ENCODE results near the gene SNX19. TPM values are rescaled to one million over a fixed set of nuclear protein-coding genes. Genes with fewer than 3 reads are reported as not detected.

The SNX19 gene
- total RNA-seq, 1 donor from 2014 or later, result 137 TPM

DNA sequence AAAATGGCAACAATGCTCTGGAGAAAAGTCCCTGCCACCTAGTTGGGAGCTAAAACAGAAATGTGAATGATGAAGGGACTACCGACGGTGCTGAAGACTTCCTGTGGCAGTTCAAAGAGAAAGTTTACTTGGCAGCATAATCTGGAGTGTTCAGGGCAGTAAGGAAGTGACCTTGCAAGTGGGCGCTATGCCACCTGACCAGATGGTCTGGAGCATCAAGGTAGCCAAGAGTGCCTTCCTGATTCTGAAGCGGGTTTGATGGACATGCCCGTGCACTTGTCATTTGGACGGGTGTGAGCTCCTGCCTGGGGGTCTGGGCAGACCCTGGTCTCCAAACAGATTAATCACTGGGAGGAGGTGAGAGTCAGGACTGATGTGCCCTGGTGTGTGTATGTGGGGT lies 1.8 kb upstream of the SNX19 start:
- Histone ChIP-seq H3K27me3 (no peaks in the 10 kb centered on the region), H3K36me3 (peaks cover 2 to 11% of the 10 kb centered on the region in 2 donors), H3K4me3 (no peak overlapping the region), H3K9me3 (no peaks in the 10 kb centered on the region), H3K4me1 (peaks cover 6 to 11% of the 10 kb centered on the region in 2 donors), H3K27ac (no peak overlapping the region)
- DNase-seq (ENCODE audit: low spot score in 2 of 2), result no peak
- TF ChIP-seq, protein P1, sequence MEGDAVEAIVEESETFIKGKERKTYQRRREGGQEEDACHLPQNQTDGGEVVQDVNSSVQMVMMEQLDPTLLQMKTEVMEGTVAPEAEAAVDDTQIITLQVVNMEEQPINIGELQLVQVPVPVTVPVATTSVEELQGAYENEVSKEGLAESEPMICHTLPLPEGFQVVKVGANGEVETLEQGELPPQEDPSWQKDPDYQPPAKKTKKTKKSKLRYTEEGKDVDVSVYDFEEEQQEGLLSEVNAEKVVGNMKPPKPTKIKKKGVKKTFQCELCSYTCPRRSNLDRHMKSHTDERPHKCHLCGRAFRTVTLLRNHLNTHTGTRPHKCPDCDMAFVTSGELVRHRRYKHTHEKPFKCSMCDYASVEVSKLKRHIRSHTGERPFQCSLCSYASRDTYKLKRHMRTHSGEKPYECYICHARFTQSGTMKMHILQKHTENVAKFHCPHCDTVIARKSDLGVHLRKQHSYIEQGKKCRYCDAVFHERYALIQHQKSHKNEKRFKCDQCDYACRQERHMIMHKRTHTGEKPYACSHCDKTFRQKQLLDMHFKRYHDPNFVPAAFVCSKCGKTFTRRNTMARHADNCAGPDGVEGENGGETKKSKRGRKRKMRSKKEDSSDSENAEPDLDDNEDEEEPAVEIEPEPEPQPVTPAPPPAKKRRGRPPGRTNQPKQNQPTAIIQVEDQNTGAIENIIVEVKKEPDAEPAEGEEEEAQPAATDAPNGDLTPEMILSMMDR (IDR thresholded peaks at IDR 0.05), result no peak
- intact Hi-C loops (cut with DNase I), result loop anchor here (5.0 to 10.0 kb wide), 3 partner anchors 793 to 1023 kb away; partner anchors contain the start of genes APLP2 and NFRKB

DNA sequence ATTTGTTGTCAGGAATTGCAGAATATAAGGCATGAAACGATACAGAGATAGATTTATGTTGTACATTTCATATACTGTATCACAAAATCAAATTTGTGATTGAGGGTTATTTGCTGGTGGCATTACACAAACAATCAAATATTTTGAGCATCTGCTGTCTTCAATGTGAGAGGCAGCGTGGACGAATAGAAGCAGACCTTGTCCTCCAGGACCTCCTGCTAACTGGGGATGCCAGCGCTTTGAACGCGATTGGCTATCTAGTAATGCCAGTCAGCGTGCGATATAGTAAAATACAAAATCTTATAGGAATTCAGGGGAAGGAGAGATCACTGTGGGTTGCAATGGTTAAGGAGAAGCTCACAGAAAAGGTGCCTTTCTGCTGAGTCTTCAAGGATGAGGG lies 631 bp upstream of the SNX19 start:
- H3K27ac ChIP-seq, result peak overlapping the region; percentile 86 to 97
- TF ChIP-seq, protein P1 (IDR thresholded peaks at IDR 0.05), result no peak
- H3K36me3 ChIP-seq, result peaks cover 11 to 13% of the 10 kb centered on the region in 2 donors
- intact Hi-C loops (cut with DNase I), result loop anchor here (1.0 to 10.0 kb wide), 6 partner anchors 20 to 1022 kb away; partner anchors contain the start of genes APLP2, NFRKB and PRDM10
- H3K4me1 ChIP-seq, result peaks cover 6 to 11% of the 10 kb centered on the region in 2 donors
- peak overlapping the region; percentile 72 to 99 for H3K4me3 ChIP-seq
- H3K27me3 ChIP-seq, result no peaks in the 10 kb centered on the region
- no peak for DNase-seq (ENCODE audit: low spot score in 2 of 2)
- H3K9me3 ChIP-seq, result no peaks in the 10 kb centered on the region

DNA sequence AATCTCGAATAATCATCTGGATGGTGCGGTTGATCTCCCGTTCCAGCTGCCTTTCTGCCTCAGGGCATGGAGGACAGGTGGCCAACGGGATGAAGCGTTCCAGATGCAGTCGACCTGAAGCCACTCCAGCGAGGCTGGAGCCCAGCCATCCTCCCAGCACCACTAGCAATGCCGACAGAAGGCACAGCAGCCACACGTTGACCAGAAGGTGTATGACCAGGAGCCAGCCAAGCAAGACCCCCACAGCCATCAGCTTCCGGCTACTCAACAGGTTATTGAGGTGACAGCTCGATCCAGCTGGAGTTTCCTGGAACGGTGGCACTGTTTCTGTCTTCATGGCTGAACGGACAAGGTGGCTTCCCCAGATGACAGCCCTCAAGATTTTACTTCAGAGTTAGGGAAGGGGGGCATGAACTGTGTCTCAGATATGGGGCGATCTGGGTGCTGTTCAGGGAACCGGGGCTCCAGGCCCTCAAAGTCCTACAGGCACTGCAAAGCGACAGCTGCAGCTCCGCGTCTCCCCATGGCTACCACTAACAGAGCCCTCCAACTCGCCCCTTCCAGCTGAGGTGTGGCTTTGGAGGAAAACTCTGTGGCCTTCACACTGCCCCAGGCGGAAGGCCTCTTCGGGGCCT lies 559 bp downstream of the SNX19 start:
- intact Hi-C loops (cut with DNase I), result loop anchor here (1.0 to 10.0 kb wide), 5 partner anchors 18 to 1021 kb away; partner anchors contain the start of genes APLP2, NFRKB and PRDM10
- Histone ChIP-seq H3K27ac (peak overlapping the region; percentile 86 to 97), H3K9me3 (no peaks in the 10 kb centered on the region), H3K4me3 (peak overlapping the region; percentile 72 to 99), H3K36me3 (peaks cover 11 to 22% of the 10 kb centered on the region in 2 donors), H3K4me1 (peaks cover 6 to 11% of the 10 kb centered on the region in 2 donors), H3K27me3 (no peaks in the 10 kb centered on the region)
- TF ChIP-seq, protein P1 (IDR thresholded peaks at IDR 0.05), result no peak
- no peak for DNase-seq (ENCODE audit: low spot score in 2 of 2)

DNA sequence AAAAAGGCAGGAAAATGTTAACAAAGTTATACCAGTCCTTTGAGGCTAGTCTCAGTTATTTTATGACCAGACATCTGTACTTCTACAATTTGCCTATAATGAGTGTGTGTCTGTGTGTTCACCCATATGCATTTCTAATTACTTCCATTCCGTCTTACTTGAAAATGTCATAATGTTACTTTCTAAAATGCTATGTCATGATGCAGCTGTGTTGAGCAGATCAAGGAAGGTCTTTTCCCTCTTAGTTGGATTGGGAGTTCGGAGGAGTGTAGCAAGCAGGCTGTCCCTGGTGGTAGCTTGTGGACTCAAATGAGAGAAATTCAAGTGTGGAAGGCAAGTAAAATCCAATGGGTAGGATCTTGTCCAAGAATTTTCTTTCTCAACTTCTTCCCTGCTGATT lies 3.0 kb downstream of the SNX19 start:
- no peak overlapping the region for H3K4me3 ChIP-seq
- peaks cover 6 to 16% of the 10 kb centered on the region in 2 donors for H3K4me1 ChIP-seq
- TF ChIP-seq, protein P1 (IDR thresholded peaks at IDR 0.05), result no peak
- no peak for DNase-seq (ENCODE audit: low spot score in 2 of 2)
- H3K27ac ChIP-seq, result no peak overlapping the region
- H3K36me3 ChIP-seq, result peaks cover 17 to 41% of the 10 kb centered on the region in 2 donors
- H3K9me3 ChIP-seq, result no peaks in the 10 kb centered on the region
- H3K27me3 ChIP-seq, result no peaks in the 10 kb centered on the region
- intact Hi-C loops (cut with DNase I), result loop anchor here (5.0 to 10.0 kb wide), 3 partner anchors 601 to 1018 kb away; partner anchors contain the start of genes NFRKB and ZBTB44

DNA sequence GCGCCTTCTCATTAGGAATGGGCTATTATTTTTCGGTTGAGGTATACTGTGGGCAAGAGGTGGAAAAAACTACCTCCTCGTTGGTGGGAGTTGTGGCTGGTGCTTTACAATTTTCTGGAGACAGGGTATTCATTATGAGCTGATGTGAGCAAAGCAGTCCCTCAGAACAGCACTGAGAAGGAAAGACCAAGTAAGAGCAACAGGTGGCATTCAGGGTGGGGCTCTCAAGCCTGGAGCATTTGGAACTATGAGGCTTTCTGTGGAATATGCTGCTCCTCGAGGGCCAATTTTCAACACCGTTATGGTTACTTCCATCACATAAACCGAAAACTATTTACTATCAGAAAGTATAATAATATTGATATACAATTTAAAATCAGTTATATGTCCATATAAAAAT lies 3.7 kb downstream of the SNX19 start:
- intact Hi-C loops (cut with DNase I), result loop anchor here (5.0 to 10.0 kb wide), 3 partner anchors 600 to 1018 kb away; partner anchors contain the start of genes NFRKB and ZBTB44
- Histone ChIP-seq H3K9me3 (no peaks in the 10 kb centered on the region), H3K4me1 (peaks cover 6 to 23% of the 10 kb centered on the region in 2 donors), H3K27ac (no peak overlapping the region), H3K27me3 (no peaks in the 10 kb centered on the region), H3K4me3 (no peak overlapping the region), H3K36me3 (peaks cover 24 to 48% of the 10 kb centered on the region in 2 donors)
- DNase-seq (ENCODE audit: low spot score in 2 of 2), result no peak
- TF ChIP-seq, protein P1 (IDR thresholded peaks at IDR 0.05), result no peak
